GM10266 (cell line): ENCODE data around the gene RPS10.

Experiments used
- DNase-seq: peaks from one replicate; pipeline ENCODE4 v3.0.0; 2012; ENCODE audit errors: extremely low spot score
- TF ChIP-seq, protein P1 (sequence below): IDR thresholded peaks from 2 replicates; pipeline ENCODE4 v1.5.1; 2012; ENCODE audit warnings: mild to moderate bottlenecking, low read depth; ENCODE audit not compliant: control insufficient read depth, insufficient read depth; ENCODE audit errors: missing control alignments

RPS10 gene

DNA sequence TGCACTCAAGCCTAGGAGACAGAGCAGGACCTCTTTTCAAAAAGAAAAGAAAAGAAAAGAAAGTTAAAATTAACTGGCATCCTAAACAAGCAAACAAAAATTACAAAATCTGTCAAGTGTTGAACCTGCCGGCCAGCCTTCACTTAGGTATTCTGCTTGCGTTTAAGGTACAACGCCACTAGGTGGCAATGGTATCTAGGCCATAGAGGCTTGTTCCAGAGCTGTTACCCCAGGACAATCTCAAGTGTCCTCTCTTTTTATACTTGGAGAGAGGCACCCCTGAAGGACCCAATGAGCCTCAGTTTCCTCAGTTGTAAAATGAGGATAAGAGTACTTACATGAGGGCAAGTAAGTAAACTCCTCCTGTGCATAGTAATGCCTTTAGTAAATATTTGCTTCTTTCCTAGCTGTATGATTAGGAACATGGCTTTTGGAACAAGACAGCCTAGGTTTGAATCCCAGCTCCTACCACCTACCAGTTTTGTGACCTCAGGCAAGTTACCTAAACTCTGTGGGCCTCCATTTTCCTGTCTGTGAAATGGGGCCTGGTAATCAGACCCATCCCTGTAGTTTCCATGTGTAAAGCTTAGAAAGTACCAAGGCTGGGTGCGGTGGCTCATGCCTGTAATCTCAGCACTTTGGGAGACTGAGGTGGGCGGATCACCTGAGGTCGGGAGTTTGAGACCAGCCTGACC lies 34.2 kb upstream of the RPS10 start:
- DNase-seq: peak; percentile 78
- TF ChIP-seq, protein P1, sequence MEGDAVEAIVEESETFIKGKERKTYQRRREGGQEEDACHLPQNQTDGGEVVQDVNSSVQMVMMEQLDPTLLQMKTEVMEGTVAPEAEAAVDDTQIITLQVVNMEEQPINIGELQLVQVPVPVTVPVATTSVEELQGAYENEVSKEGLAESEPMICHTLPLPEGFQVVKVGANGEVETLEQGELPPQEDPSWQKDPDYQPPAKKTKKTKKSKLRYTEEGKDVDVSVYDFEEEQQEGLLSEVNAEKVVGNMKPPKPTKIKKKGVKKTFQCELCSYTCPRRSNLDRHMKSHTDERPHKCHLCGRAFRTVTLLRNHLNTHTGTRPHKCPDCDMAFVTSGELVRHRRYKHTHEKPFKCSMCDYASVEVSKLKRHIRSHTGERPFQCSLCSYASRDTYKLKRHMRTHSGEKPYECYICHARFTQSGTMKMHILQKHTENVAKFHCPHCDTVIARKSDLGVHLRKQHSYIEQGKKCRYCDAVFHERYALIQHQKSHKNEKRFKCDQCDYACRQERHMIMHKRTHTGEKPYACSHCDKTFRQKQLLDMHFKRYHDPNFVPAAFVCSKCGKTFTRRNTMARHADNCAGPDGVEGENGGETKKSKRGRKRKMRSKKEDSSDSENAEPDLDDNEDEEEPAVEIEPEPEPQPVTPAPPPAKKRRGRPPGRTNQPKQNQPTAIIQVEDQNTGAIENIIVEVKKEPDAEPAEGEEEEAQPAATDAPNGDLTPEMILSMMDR: peak; percentile 83

- DNase-seq: no peak
- TF ChIP-seq, protein P1: no peak
These were observed 32.2 kb upstream of the RPS10 start for GRCh38 chr6:34457742-34458735.

DNA sequence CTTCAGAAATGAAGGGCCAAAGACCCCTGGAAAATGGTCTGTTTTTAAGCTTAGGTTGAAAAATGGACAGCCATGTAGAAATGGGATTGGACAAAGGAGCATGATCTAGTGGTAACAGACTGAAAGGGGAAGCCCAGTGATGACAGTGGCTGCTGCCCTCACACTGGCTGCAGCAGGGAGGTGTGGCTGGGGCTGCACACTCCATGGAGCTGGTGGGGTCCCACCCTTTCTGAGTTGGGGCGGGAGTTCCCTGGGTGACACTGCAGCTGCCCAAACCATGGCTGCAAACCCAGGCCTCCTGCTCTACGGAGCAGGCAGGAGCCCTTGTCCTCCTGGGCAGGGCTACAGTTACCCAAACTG lies 31.5 kb upstream of the RPS10 start:
- no peak for DNase-seq
- TF ChIP-seq, protein P1: no peak

- TF ChIP-seq, protein P1: peak; percentile 4
- no peak for DNase-seq
These were observed 30.0 kb upstream of the RPS10 start for GRCh38 chr6:34455831-34456230.

DNA sequence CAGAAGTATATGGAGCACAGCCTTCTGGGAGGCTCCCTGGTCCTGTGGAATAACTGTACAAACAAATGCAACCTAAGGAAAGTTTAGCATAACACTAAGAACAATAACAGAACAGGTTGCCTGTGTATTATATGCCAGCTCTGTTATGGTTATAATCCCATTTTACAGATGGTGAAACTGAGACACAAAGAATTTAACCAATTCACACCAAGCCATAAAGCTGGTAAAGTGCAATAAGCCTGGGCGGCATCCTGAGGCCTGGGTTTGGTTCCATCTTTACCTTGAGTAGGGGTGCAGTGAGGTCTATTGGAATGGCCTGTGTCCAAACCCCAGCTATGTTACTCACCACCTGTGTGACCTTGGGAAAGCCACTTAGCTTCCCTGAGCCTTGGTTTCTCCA lies 25.3 kb upstream of the RPS10 start:
- no peak for DNase-seq
- TF ChIP-seq, protein P1: no peak

GRCh38 chr6:34447910-34448309 lies 22.0 kb upstream of the RPS10 start:
- TF ChIP-seq, protein P1: no peak
- no peak for DNase-seq

- TF ChIP-seq, protein P1: no peak
- DNase-seq: no peak
These were observed 21.5 kb upstream of the RPS10 start for GRCh38 chr6:34447386-34447785.
